Astrocyte of the spinal cord (primary cell): ENCODE data around the gene ST3GAL4.

Source experiments
- DNase-seq: peaks from one replicate; pipeline ENCODE4 v3.0.0; 2011; ENCODE audit warnings: low read depth, low spot score
- H3K4me3 ChIP-seq: 2 replicates; pipeline ENCODE4 v1.5.1; 2011; ENCODE audit warnings: low read depth, mild to moderate bottlenecking, low read length, moderate library complexity
- in situ Hi-C: cut with HindIII; loops from 2 replicates; pipeline ENCODE4 v1.10.0; 2017; ENCODE audit warnings: low sequenced_read_pairs
- TF ChIP-seq, protein P1 (sequence below): IDR thresholded peaks from 2 replicates; pipeline ENCODE4 v1.5.1; 2012; ENCODE audit warnings: low read depth, mild to moderate bottlenecking, low read length, inconsistent platforms

The ST3GAL4 gene

DNA sequence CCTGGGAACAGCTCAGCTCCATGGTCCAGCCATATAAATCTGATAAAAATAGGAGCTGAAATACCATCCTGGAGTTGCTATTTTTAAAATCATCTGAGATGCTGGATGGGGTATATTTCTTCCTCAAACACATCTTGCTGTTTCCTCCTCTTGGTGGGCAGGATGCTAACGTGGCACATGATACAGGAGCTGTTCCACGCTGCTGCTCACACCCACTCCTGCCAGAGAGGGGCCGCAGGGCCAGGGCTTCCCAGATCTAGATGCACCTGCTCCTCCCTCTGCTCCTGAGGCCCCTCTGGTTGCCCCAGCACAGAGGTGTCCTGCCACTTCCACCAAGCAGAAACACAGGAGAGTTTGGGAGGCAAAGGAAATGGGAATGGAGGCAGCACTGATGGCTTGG lies 3.3 kb upstream of the ST3GAL4 start:
- in situ Hi-C loops = no loop called here

DNA sequence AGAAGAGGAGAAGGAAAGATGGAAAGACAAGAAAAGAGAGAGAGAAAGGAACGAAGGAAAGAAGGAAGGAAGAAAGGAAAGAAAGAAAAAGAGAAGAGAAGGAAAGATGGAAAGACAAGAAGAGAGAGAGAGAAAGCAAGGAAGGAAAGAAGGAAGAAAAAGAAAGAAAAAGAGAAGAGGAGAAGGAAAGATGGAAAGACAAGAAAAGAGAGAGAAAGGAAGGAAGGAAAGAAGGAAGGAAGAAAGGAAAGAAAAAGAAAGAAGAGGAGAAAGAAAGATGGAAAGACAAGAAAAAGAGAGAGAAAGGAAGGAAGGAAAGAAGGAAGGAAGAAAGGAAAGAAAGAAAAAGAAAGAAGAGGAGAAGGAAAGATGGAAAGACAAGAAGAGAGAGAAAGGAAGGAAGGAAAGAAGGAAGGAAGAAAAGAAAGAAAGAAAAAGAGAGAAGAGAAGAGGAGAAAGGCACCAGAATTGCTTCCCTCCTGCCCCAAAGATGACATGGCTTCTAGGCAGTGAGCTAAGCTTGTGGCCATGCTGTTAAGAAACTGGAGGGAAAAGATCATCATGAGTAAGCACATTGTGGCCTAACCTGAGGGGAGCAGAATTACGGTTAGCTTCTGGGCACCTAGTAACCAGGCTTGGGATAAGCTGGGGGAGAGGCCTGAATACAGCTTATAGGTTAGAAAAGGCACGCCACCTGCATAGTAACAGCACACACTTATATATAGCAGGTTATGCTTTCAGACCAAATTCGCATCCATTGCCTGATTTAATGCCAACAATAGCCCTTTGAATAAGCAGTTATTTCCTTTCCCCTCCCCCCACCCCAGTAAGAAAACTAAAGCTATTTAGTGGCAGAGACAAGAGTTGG lies 2.3 kb upstream of the ST3GAL4 start:
- in situ Hi-C loops = no loop called here

More for the DNA sequence above, 3.3 kb upstream of the ST3GAL4 start:
- no peak overlapping the region for H3K4me3 ChIP-seq
- no peak for DNase-seq
- TF ChIP-seq, protein P1, sequence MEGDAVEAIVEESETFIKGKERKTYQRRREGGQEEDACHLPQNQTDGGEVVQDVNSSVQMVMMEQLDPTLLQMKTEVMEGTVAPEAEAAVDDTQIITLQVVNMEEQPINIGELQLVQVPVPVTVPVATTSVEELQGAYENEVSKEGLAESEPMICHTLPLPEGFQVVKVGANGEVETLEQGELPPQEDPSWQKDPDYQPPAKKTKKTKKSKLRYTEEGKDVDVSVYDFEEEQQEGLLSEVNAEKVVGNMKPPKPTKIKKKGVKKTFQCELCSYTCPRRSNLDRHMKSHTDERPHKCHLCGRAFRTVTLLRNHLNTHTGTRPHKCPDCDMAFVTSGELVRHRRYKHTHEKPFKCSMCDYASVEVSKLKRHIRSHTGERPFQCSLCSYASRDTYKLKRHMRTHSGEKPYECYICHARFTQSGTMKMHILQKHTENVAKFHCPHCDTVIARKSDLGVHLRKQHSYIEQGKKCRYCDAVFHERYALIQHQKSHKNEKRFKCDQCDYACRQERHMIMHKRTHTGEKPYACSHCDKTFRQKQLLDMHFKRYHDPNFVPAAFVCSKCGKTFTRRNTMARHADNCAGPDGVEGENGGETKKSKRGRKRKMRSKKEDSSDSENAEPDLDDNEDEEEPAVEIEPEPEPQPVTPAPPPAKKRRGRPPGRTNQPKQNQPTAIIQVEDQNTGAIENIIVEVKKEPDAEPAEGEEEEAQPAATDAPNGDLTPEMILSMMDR = no peak

DNA sequence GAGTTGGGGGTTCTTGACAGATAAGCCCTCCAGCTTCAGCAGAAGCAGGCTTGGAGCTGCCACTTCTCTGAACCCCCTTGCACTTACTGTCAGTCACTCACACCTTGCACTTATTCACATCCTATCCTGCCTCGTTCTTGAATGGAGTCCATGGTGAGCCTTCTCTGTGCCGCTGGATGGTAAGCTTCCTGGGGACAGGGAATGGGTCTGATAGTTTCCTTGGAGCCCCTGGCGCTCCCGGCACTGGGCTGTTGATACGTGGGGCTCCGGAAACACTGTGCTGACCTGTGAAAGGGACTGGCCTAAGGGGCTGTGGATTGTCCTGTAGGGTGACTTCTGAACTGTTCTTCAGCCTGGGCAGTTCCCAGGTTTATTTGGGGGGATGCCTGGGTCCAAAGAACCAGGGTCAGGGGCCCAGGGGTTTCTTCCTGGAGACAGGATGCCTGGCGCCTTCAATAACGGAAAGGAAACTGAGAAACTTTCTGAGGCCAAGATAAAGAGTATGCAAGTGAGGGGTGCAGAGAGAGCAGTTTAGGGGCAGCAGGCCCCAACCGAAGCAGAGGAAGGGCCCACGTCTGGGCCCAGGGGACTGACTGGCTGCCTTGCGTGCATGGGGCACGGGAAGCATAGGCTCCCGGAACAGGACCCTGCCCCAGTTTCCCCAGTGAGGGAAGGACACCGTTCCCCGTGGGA lies 709 bp upstream of the ST3GAL4 start:
- in situ Hi-C loops = no loop called here
- H3K4me3 ChIP-seq = peak overlapping the region; percentile 80
- no peak for DNase-seq
- TF ChIP-seq, protein P1 = no peak

More for the DNA sequence above, 2.3 kb upstream of the ST3GAL4 start:
- no peak overlapping the region for H3K4me3 ChIP-seq
- DNase-seq = peak; percentile 62
- TF ChIP-seq, protein P1 = no peak

DNA sequence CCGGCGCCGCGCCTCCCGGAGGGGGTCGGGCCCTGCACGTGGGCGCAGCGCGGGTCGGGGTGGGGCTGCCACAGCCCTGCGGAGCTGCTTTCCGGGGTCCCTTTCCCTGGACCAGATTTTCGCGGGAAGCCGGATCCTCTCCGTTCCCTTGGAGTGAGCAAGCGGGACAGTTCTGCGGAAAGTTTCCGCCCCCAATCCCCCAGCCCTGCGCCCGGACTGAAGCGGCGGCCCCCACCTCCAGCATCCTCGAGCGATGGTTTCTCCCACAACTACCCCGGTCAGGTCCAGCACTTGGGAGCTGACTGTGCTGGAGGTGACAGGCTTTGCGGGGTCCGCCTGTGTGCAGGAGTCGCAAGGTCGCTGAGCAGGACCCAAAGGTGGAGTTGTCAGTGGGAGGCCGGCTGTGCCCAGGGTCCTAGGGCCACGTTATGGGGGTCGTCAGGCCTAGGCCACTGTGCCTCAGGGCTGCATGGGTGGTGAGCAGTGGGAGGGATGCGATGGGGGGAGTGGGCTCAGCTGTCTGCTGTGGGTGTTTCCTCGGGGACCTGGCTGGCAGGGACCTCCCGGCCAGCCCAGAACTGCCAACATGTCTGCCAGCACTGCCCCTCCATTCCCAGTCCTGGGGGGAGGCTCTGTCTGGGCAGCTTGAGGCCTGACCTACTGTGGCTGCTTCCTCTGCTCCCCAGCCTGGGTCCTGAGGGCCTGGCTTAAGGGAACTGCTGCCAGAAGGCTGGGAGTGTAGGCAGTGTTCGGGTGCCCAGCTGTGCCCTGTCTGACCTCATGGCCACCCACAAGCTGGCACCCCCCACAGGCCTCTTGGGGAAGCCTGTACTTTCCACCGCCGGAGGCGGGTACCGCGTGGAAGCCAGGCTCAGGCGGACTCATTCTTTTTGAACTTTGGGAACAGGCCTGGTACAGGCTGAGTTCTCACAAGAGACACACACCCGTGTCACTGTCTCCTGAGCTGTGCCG lies 726 bp downstream of the ST3GAL4 start:
- in situ Hi-C loops = no loop called here
- H3K4me3 ChIP-seq = peak overlapping the region; percentile 80
- no peak for DNase-seq
- TF ChIP-seq, protein P1 = no peak

DNA sequence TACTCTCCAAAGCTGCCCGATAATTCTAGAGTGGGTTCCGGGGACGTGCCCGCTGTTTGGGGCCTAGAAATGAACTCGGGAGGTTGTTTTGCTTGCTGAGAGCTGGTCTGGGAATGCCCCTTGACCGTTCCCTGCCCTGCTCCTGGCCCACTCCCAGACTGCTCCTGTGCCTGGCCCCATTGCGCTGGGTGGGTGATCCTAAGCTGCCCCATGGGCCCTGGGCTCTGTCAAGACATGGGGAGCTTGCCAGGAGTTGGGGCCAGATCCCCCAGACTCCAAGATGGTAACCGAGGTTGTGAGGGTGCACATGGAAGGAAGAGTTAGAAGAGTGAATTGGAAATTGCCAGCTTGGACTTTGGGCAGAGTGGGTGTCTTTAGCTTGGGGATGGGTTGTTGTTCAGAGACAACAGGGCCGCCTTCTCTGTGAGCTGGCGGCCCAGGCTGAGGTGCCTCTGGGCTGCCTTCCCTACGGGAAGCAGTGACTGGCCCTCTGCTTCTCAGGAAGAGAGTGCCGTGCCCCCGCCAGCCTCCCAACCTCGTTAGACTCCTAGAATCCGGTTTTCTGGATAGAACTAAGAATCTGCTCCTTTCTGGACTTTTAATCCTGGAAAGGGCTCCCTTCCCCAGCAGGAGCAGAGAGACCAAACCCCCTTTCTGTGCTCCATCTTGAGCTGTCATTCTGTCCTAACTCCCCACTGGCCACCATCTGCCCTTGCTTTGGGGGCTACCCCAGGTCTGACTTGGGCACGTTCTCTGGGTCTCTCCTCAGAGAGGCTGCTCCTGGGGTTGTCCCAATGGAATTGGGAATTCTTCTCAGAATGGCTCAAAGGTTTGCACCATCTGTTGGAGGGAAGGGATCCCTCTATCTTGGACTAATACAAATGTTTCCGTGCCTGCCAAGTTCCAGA lies 1.8 kb downstream of the ST3GAL4 start:
- in situ Hi-C loops = no loop called here

More for the DNA sequence above, 1.8 kb downstream of the ST3GAL4 start:
- TF ChIP-seq, protein P1 = no peak
- DNase-seq = no peak
- peak overlapping the region; percentile 80 for H3K4me3 ChIP-seq
